ENCODE data around the gene UNC13D.

DNA sequence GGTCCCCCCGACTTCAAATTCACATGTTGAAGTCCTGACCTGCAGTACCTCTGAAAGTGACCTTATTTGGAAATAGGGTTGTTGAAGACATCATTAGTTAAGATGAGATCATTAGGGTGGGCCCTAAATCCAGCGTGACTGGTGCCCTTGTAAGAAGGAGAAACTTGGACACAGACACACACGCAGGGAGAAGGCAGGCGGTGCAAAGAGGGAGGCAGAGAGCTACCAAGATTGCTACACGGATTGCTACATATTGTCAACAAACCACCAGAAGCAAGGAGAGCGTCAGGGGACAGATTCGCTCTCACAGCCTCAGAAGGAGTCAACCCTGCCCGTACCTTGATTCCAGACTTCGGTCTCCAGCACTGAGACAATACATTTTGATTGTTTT lies 17.7 kb upstream of the UNC13D start:
- TF ChIP-seq, protein P1, sequence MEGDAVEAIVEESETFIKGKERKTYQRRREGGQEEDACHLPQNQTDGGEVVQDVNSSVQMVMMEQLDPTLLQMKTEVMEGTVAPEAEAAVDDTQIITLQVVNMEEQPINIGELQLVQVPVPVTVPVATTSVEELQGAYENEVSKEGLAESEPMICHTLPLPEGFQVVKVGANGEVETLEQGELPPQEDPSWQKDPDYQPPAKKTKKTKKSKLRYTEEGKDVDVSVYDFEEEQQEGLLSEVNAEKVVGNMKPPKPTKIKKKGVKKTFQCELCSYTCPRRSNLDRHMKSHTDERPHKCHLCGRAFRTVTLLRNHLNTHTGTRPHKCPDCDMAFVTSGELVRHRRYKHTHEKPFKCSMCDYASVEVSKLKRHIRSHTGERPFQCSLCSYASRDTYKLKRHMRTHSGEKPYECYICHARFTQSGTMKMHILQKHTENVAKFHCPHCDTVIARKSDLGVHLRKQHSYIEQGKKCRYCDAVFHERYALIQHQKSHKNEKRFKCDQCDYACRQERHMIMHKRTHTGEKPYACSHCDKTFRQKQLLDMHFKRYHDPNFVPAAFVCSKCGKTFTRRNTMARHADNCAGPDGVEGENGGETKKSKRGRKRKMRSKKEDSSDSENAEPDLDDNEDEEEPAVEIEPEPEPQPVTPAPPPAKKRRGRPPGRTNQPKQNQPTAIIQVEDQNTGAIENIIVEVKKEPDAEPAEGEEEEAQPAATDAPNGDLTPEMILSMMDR (IDR thresholded peaks at IDR 0.05), result no peak
- TF ChIP-seq EP300 (IDR thresholded peaks at IDR 0.05), result peak in 1 of 2 donors; percentile 24
